Nephron progenitor cell (in vitro differentiated cells): ENCODE data around the gene GRPEL2.

Experiments used
- DNase-seq: peaks from one replicate; pipeline ENCODE4 v3.0.0; 2021
- H3K27ac Mint-ChIP-seq: 2 replicates; pipeline ENCODE4 v1.8.0; 2021; ENCODE audit warnings: mild to moderate bottlenecking, moderate library complexity, mixed read lengths
- H3K27me3 Mint-ChIP-seq: 2 replicates; pipeline ENCODE4 v1.8.0; 2021; ENCODE audit warnings: mild to moderate bottlenecking, low read depth, mixed read lengths; ENCODE audit not compliant: poor library complexity
- H3K36me3 Mint-ChIP-seq: 2 replicates; pipeline ENCODE4 v1.8.0; 2021; ENCODE audit warnings: low read depth, mixed read lengths
- H3K4me1 Mint-ChIP-seq: 2 replicates; pipeline ENCODE4 v1.8.0; 2021; ENCODE audit warnings: mixed read lengths
- H3K4me3 Mint-ChIP-seq: 2 replicates; pipeline ENCODE4 v1.8.0; 2021; ENCODE audit warnings: mild to moderate bottlenecking, moderate library complexity, mixed read lengths
- H3K9me3 Mint-ChIP-seq: 2 replicates; pipeline ENCODE4 v1.8.0; 2021; ENCODE audit warnings: mild to moderate bottlenecking, moderate library complexity, mixed read lengths
- TF ChIP-seq, protein P1 (sequence below): fragments of 200-600 bp; sonication (generic); IDR thresholded peaks from 2 replicates; pipeline ENCODE4 v1.5.0; 2021; ENCODE audit warnings: antibody characterized with exemption

Gene GRPEL2

GRCh38 chr5:149376711-149377447, 31.6 kb downstream of the GRPEL2 start:
- TF ChIP-seq, protein P1, sequence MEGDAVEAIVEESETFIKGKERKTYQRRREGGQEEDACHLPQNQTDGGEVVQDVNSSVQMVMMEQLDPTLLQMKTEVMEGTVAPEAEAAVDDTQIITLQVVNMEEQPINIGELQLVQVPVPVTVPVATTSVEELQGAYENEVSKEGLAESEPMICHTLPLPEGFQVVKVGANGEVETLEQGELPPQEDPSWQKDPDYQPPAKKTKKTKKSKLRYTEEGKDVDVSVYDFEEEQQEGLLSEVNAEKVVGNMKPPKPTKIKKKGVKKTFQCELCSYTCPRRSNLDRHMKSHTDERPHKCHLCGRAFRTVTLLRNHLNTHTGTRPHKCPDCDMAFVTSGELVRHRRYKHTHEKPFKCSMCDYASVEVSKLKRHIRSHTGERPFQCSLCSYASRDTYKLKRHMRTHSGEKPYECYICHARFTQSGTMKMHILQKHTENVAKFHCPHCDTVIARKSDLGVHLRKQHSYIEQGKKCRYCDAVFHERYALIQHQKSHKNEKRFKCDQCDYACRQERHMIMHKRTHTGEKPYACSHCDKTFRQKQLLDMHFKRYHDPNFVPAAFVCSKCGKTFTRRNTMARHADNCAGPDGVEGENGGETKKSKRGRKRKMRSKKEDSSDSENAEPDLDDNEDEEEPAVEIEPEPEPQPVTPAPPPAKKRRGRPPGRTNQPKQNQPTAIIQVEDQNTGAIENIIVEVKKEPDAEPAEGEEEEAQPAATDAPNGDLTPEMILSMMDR, result no peak
- peaks cover 31% of the 10 kb centered on the region for H3K4me1 Mint-ChIP-seq
- H3K36me3 Mint-ChIP-seq, result no peaks in the 10 kb centered on the region
- no peak overlapping the region for H3K27ac Mint-ChIP-seq
- peaks cover 7% of the 10 kb centered on the region for H3K27me3 Mint-ChIP-seq
- no peak for DNase-seq
- no peak overlapping the region for H3K4me3 Mint-ChIP-seq
- no peaks in the 10 kb centered on the region for H3K9me3 Mint-ChIP-seq

DNA sequence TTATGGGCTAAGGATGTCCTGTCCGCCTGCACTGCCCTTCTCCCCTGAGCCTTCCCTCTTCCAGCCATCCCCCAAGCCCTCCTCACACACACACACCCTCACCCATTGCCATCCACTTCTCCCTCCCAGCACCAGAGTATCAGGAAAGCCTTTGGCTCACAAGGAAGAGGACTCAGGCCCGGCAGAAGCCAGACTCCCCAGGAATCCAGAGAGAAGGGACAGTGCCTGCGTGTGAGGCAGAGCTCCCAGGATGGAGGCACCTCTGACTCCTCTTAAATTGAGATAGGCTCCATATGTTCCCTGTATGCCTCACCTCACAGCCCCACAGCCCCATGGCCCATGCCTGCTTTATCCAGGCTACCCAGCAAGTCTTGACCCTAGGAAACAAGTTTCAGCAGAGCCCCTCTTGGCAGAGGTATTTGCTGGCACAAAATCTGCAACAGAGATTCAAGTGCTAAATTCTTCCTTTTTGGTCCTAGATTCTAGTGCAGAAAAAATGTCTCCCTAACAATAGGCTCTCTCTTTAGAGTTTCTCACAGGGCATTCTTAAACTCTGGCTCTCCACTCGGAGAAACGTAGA, 33.0 kb downstream of the GRPEL2 start:
- H3K27me3 Mint-ChIP-seq, result peaks cover 6% of the 10 kb centered on the region
- H3K4me1 Mint-ChIP-seq, result peaks cover 45% of the 10 kb centered on the region
- H3K4me3 Mint-ChIP-seq, result no peak overlapping the region
- peak overlapping the region; percentile 75 for H3K27ac Mint-ChIP-seq
- TF ChIP-seq, protein P1, result no peak
- H3K9me3 Mint-ChIP-seq, result no peaks in the 10 kb centered on the region
- no peaks in the 10 kb centered on the region for H3K36me3 Mint-ChIP-seq
- DNase-seq, result no peak

DNA sequence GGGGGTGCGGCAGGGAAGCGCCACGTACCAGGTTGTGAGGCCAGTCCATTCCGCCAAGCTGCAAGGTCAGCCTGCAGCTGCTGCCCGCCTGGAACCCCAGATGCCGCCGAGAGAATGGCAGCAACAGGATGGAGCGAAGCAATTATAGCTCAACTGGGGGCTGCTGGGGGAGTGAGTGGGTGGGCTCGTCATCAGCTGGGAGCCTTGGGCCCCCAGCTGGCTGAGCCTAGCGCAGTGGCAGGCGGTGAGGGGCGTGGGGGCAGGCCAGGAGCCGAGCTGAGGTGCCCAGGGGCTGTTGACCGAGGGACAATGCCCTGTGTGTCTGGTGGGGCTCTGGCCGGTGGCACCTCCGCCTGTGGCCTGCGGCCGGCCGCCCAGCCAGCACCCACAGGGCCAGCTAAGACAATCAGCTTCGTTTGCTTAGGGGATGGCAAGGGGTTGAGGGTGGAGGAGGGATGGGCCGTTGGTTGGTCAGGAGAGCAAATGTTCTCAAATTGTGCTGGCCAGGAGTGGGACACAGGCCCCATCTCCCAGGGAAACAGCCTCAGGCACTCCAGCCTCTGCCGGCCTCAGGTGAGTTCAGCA, 34.0 kb downstream of the GRPEL2 start, which contains the start of gene IL17B:
Gene IL17B, minus strand, starts transcription at position 116 of the 585 bp plus-strand sequence. Its CDS starts 67 bp downstream, at position 49.
- Mint-ChIP-seq H3K4me3 (no peak within 1 kb of the TSS), H3K9me3 (no peaks in the 10 kb centered on the region), H3K4me1 (peaks cover 53% of the 10 kb centered on the region), H3K36me3 (no peaks in the 10 kb centered on the region), H3K27me3 (peaks cover 6% of the 10 kb centered on the region), H3K27ac (peak within 1 kb of the TSS; percentile 75)
- TF ChIP-seq, protein P1, result no peak
- DNase-seq, result no peak

DNA sequence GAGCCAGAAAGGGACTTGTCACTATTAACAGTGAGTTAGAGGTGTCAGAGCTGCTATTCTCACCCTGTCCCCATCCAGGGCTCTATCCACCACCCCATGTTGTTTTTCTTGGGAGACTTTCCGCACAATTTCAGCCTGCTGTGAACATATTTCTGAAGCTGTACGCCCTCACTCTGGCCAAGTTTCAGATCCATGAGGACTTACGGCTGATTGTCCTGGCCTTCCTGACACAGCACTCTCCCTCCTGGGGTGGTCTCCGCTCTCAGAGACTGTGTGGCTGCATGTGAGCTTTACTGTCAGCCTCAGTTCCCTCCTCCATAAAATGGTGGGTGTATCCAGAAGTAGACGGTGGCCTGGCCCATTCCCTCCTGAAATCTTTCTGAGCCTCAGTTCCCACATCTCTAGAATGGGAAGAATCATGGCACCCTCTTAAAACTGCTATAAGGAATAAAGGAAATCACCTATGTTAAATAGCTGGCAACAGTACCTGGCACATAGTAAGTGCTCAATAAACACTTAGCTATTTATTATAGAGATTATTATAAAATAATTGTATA, 34.6 kb downstream of the GRPEL2 start:
- Mint-ChIP-seq H3K27ac (no peak overlapping the region), H3K4me1 (peaks cover 59% of the 10 kb centered on the region), H3K27me3 (peaks cover 6% of the 10 kb centered on the region), H3K9me3 (no peaks in the 10 kb centered on the region), H3K4me3 (no peak overlapping the region), H3K36me3 (no peaks in the 10 kb centered on the region)
- TF ChIP-seq, protein P1, result no peak
- DNase-seq, result no peak

DNA sequence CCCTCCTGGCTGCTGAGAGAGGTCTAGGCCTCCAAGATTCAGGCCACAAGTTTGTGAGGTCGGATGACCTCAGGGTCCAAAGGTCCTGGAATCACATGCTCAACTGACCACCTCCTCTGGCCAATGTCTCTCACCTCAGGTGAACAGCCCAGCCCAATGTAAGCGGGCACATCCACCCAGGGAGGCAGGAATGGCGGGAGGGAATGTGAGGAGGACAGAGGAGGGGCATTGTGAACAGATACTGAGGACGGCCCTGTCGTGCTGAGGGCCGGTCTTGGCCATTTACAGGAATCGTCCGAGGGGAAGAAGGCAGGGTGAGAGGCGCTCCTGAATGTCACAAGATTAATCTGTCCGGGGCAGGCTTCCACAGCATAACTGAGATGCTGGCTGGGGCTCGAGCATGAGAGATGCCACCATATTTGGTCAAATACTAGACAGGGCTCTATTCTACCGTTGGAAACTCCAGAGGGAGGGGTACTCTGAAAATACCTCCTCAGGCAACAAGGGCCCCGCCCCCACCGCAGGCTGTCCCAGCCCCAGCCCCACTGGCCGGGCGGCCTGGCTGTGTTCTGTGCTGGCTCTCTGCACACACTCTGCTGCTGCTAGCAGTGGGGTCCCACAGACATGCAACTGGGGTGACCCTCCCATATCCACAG, 35.3 kb downstream of the GRPEL2 start:
- no peaks in the 10 kb centered on the region for H3K9me3 Mint-ChIP-seq
- H3K4me3 Mint-ChIP-seq, result no peak overlapping the region
- peak overlapping the region; percentile 54 for H3K27ac Mint-ChIP-seq

More for the DNA sequence above, 35.3 kb downstream of the GRPEL2 start:
- TF ChIP-seq, protein P1, result no peak
- peaks cover 65% of the 10 kb centered on the region for H3K4me1 Mint-ChIP-seq
- H3K27me3 Mint-ChIP-seq, result peaks cover 6% of the 10 kb centered on the region
- DNase-seq, result no peak
- H3K36me3 Mint-ChIP-seq, result no peaks in the 10 kb centered on the region
